HTERT RPE-1 (cell line): ENCODE results near the gene PARS2.
"Not testable (repeated sequence)": the region's sequence is repeated elsewhere in the genome, so short reads cannot be mapped to it uniquely, and the experiment has no call there.

ENCODE experiments used
- in situ Hi-C: fragments of 300-500 bp; cut with MboI; formaldehyde crosslinking; loops from 4 replicates; pipeline ENCODE4 v1.14.3; 2020; ENCODE audit warnings: low sequenced_read_pairs

Gene PARS2

GRCh38 chr1:54775828-54776721 lies 11.8 kb upstream of the PARS2 start:
- in situ Hi-C loops, result not testable (repeated sequence)

GRCh38 chr1:54774820-54775498 lies 10.6 kb upstream of the PARS2 start:
- in situ Hi-C loops, result no loop called here

- in situ Hi-C loops, result no loop called here
Observed at GRCh38 chr1:54772951-54773350, 8.6 kb upstream of the PARS2 start.

GRCh38 chr1:54768093-54768492 lies 3.8 kb upstream of the PARS2 start:
- in situ Hi-C loops, result no loop called here

- in situ Hi-C loops, result no loop called here
Observed at GRCh38 chr1:54767526-54767925, 3.2 kb upstream of the PARS2 start.

GRCh38 chr1:54766726-54767125 lies 2.4 kb upstream of the PARS2 start:
- in situ Hi-C loops, result no loop called here

- in situ Hi-C loops, result no loop called here
Observed at GRCh38 chr1:54764922-54765561, 719 bp upstream of the PARS2 start.

GRCh38 chr1:54763816-54764132 lies 549 bp downstream of the PARS2 start:
- in situ Hi-C loops, result no loop called here

- in situ Hi-C loops, result no loop called here
Observed at GRCh38 chr1:54758678-54759348, 5.5 kb downstream of the PARS2 start.

- in situ Hi-C loops, result no loop called here
Observed at GRCh38 chr1:54757833-54758232, 6.5 kb downstream of the PARS2 start.

GRCh38 chr1:54754486-54755285 lies 9.6 kb downstream of the PARS2 start:
- in situ Hi-C loops, result no loop called here

GRCh38 chr1:54754045-54754444 lies 10.3 kb downstream of the PARS2 start:
- in situ Hi-C loops, result no loop called here

- in situ Hi-C loops, result no loop called here
Observed at GRCh38 chr1:54751426-54751825, 12.9 kb downstream of the PARS2 start.

- in situ Hi-C loops, result no loop called here
Observed at GRCh38 chr1:54750596-54750995, 13.7 kb downstream of the PARS2 start.

GRCh38 chr1:54748094-54748835 lies 16.1 kb downstream of the PARS2 start:
- in situ Hi-C loops, result no loop called here

- in situ Hi-C loops, result no loop called here
Observed at GRCh38 chr1:54745864-54746263, 18.5 kb downstream of the PARS2 start.

GRCh38 chr1:54745274-54745673 lies 19.0 kb downstream of the PARS2 start:
- in situ Hi-C loops, result no loop called here

GRCh38 chr1:54744696-54745095 lies 19.6 kb downstream of the PARS2 start:
- in situ Hi-C loops, result no loop called here

GRCh38 chr1:54743416-54744226 lies 20.7 kb downstream of the PARS2 start:
- in situ Hi-C loops, result no loop called here
